ENCODE results near the gene PDE3A.

PDE3A gene

DNA sequence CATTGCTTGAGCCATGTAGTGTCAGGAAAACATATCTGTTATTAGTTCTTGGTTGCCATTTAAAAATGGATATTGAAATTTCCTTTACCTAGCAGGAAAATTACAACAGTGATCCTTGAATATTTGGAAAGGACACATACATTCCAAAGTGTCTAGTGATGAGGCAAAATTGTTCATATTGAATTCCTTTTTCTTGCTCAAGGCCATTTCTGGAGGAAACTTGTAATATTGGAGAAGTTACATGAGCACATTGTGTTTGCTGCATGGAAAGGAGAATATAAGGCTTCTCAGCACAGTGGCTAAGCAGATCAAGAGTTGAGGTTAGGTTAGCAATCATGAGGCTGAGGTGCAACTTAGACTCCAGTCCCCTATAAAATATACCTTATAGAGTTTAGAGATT lies 121.9 kb downstream of the PDE3A start:
- Histone ChIP-seq H3K79me2 (ENCODE audit: control insufficient read depth, low read length) (no peaks in the 10 kb centered on the region), H3K4me2 (ENCODE audit: low read length) (no peak overlapping the region), H3K27ac (ENCODE audit: low read depth, low read length) (no peak overlapping the region), H3K4me3 (ENCODE audit: low read length) (no peak overlapping the region), H3K9me3 (ENCODE audit: control insufficient read depth, insufficient read depth, low read length) (no peaks in the 10 kb centered on the region), H3F3A (ENCODE audit: control insufficient read depth, insufficient read depth) (no peaks in the 10 kb centered on the region), H3K36me3 (ENCODE audit: control insufficient read depth, low read length) (no peaks in the 10 kb centered on the region), H4K20me1 (ENCODE audit: control insufficient read depth, insufficient read depth, low read depth, low read length) (no peaks in the 10 kb centered on the region), H3K27me3 (ENCODE audit: control insufficient read depth, low read length) (no peaks in the 10 kb centered on the region), H3K4me1 (ENCODE audit: control insufficient read depth, low read length) (no peaks in the 10 kb centered on the region), H3K9me2 (replicated peaks; ENCODE audit: control insufficient read depth, low read length) (no peaks in the 10 kb centered on the region)
- TF ChIP-seq, protein P1, sequence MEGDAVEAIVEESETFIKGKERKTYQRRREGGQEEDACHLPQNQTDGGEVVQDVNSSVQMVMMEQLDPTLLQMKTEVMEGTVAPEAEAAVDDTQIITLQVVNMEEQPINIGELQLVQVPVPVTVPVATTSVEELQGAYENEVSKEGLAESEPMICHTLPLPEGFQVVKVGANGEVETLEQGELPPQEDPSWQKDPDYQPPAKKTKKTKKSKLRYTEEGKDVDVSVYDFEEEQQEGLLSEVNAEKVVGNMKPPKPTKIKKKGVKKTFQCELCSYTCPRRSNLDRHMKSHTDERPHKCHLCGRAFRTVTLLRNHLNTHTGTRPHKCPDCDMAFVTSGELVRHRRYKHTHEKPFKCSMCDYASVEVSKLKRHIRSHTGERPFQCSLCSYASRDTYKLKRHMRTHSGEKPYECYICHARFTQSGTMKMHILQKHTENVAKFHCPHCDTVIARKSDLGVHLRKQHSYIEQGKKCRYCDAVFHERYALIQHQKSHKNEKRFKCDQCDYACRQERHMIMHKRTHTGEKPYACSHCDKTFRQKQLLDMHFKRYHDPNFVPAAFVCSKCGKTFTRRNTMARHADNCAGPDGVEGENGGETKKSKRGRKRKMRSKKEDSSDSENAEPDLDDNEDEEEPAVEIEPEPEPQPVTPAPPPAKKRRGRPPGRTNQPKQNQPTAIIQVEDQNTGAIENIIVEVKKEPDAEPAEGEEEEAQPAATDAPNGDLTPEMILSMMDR (IDR thresholded peaks at IDR 0.05; ENCODE audit: low read depth, low read length, poor library complexity, severe bottlenecking), result no peak
- no peak for TF ChIP-seq EZH2phosphoT487 (IDR thresholded peaks at IDR 0.05; ENCODE audit: borderline replicate concordance, low read length)

DNA sequence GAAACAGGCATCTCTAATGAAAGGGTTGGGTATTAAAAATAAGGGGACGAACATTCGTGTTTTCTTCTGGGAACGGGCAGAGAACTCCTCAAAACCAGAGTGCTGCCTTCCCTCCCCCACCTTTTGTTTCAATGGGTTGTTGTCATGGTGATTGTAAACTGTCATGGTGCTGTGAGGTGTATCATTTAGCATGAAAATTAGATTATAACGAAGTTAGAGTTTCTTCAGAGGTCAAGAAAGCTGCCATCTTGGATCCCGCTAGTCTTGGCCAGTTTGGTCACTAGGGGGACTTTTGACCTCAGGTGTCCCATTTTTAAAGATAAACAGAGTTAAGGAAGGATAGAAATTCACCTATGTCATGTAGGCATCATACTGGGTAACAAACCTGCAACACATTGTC lies 123.0 kb downstream of the PDE3A start:
- no peaks in the 10 kb centered on the region for H4K20me1 ChIP-seq (ENCODE audit: control insufficient read depth, insufficient read depth, low read depth, low read length)
- no peak overlapping the region for H3K4me2 ChIP-seq (ENCODE audit: low read length)
- no peaks in the 10 kb centered on the region for H3K9me2 ChIP-seq (replicated peaks; ENCODE audit: control insufficient read depth, low read length)
- no peak for TF ChIP-seq EZH2phosphoT487 (IDR thresholded peaks at IDR 0.05; ENCODE audit: borderline replicate concordance, low read length)
- TF ChIP-seq, protein P1 (IDR thresholded peaks at IDR 0.05; ENCODE audit: low read depth, low read length, poor library complexity, severe bottlenecking), result no peak
- H3K4me3 ChIP-seq (ENCODE audit: low read length), result no peak overlapping the region
- H3K4me1 ChIP-seq (ENCODE audit: control insufficient read depth, low read length), result no peaks in the 10 kb centered on the region
- no peaks in the 10 kb centered on the region for H3K9me3 ChIP-seq (ENCODE audit: control insufficient read depth, insufficient read depth, low read length)
- no peaks in the 10 kb centered on the region for H3F3A ChIP-seq (ENCODE audit: control insufficient read depth, insufficient read depth)
- no peak overlapping the region for H3K27ac ChIP-seq (ENCODE audit: low read depth, low read length)
- H3K79me2 ChIP-seq (ENCODE audit: control insufficient read depth, low read length), result no peaks in the 10 kb centered on the region
- no peaks in the 10 kb centered on the region for H3K36me3 ChIP-seq (ENCODE audit: control insufficient read depth, low read length)
- no peaks in the 10 kb centered on the region for H3K27me3 ChIP-seq (ENCODE audit: control insufficient read depth, low read length)

DNA sequence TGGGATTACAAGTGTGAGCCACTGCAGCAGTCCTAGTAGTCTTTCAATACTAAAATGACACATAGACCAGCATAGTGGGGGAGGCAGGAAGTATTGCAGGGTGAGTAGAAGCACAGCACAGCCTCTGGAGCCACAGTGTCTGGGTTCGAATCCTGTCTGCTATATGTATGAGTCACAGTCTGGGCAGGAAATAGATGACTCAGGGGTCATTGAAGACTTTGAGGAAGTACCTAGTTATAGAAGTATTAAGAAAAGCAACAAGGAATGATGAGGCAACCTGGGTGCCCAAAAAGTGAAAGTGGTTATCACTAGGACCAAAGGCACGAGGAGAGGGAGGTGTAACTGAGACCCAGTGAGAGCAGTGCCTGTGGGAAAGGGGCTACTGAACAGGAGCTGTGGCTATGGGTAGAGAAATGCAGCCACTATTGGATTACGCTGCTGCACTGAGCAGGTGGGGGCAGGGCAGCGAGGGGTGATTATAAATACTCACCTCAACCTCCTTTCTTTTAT lies 124.0 kb downstream of the PDE3A start:
- Histone ChIP-seq H3K4me3 (ENCODE audit: low read length) (no peak overlapping the region), H3K4me1 (ENCODE audit: control insufficient read depth, low read length) (no peaks in the 10 kb centered on the region)
- TF ChIP-seq, protein P1 (IDR thresholded peaks at IDR 0.05; ENCODE audit: low read depth, low read length, poor library complexity, severe bottlenecking), result no peak
- no peak for TF ChIP-seq EZH2phosphoT487 (IDR thresholded peaks at IDR 0.05; ENCODE audit: borderline replicate concordance, low read length)

More for the DNA sequence above, 124.0 kb downstream of the PDE3A start:
- Histone ChIP-seq H3F3A (ENCODE audit: control insufficient read depth, insufficient read depth) (no peaks in the 10 kb centered on the region), H3K4me2 (ENCODE audit: low read length) (no peak overlapping the region), H3K9me2 (replicated peaks; ENCODE audit: control insufficient read depth, low read length) (no peaks in the 10 kb centered on the region), H3K27ac (ENCODE audit: low read depth, low read length) (no peak overlapping the region), H3K9me3 (ENCODE audit: control insufficient read depth, insufficient read depth, low read length) (no peaks in the 10 kb centered on the region), H3K27me3 (ENCODE audit: control insufficient read depth, low read length) (no peaks in the 10 kb centered on the region), H4K20me1 (ENCODE audit: control insufficient read depth, insufficient read depth, low read depth, low read length) (no peaks in the 10 kb centered on the region), H3K36me3 (ENCODE audit: control insufficient read depth, low read length) (no peaks in the 10 kb centered on the region), H3K79me2 (ENCODE audit: control insufficient read depth, low read length) (no peaks in the 10 kb centered on the region)

All from DOHH2 (cell line).